IMR-90 (cell line): ENCODE data around the gene BCL11B. TPM values are rescaled to one million over a fixed set of nuclear protein-coding genes. Genes with fewer than 3 reads are reported as not detected.

ENCODE experiments used
- CEBPB ChIP-seq: IDR thresholded peaks from 2 replicates; pipeline ENCODE4 v1.6.1; 2012; ENCODE audit warnings: low read depth, low read length, improper control_type of control experiment
- MAFK ChIP-seq: IDR thresholded peaks from 2 replicates; pipeline ENCODE4 v1.6.1; 2012; ENCODE audit warnings: low read depth, low read length, improper control_type of control experiment
- MAZ ChIP-seq: IDR thresholded peaks from 2 replicates; pipeline ENCODE4 v1.6.1; 2012; ENCODE audit warnings: low read depth, mild to moderate bottlenecking, low read length, improper control_type of control experiment, moderate library complexity, borderline replicate concordance
- NFE2L2 ChIP-seq: fragments of 150-350 bp; IDR thresholded peaks from 2 replicates; pipeline ENCODE4 v1.6.1; 2016; ENCODE audit warnings: low read depth, mild to moderate bottlenecking, low read length
- POLR2A ChIP-seq: IDR thresholded peaks from 2 replicates; pipeline ENCODE4 v1.6.1; 2012; ENCODE audit warnings: mild to moderate bottlenecking, low read depth, low read length
- RAD21 ChIP-seq: IDR thresholded peaks from 2 replicates; pipeline ENCODE4 v1.6.1; 2012; ENCODE audit warnings: low read length, improper control_type of control experiment
- RCOR1 ChIP-seq: IDR thresholded peaks from 2 replicates; pipeline ENCODE4 v1.6.1; 2012; ENCODE audit warnings: mild to moderate bottlenecking, low read length, improper control_type of control experiment; ENCODE audit not compliant: insufficient replicate concordance
- USF2 ChIP-seq: fragments of 150-350 bp; IDR thresholded peaks from 2 replicates; pipeline ENCODE4 v1.6.1; 2017; ENCODE audit warnings: mild to moderate bottlenecking, antibody characterized with exemption, low read length, low read depth
- polyA plus RNA-seq, 3 experiments: library from polyadenylated mRNA; depleted of rRNA; stranded (reverse); fragments of >200 nt; gene quantifications; 2 replicates each; pipeline ENCODE4 v1.2.3, GENCODE V29; 2012; ENCODE audit warnings: low replicate concordance in 1 of 3
- total RNA-seq: library from RNA; depleted of rRNA; stranded (reverse); fragments of >200 nt; gene quantifications from 2 replicates; pipeline ENCODE4 v1.2.3, GENCODE V29; 2012

BCL11B gene
- total and polyA plus RNA-seq, 2 of the 4 experiments (the other 2 are of a cell fraction), result under 0.01 TPM; not detected in 1

GRCh38 chr14:99137913-99138571 lies 134.0 kb downstream of the BCL11B start (continued):
- TF ChIP-seq RCOR1 (no peak), USF2 (no peak), MAZ (no peak), RAD21 (no peak), MAFK (no peak), NFE2L2 (no peak), CEBPB (no peak), POLR2A (no peak)
